ENCODE results near the gene NRARP. TPM values are rescaled to one million over a fixed set of nuclear protein-coding genes. Genes with fewer than 3 reads are reported as not detected.

NRARP gene
- total and polyA plus RNA-seq, 10 of the 15 experiments (the other 5 are each of a cell fraction or from before 2014, with no cell fraction given) = 0.06 to 9.2 (median 2.2) TPM; not detected in 2

DNA sequence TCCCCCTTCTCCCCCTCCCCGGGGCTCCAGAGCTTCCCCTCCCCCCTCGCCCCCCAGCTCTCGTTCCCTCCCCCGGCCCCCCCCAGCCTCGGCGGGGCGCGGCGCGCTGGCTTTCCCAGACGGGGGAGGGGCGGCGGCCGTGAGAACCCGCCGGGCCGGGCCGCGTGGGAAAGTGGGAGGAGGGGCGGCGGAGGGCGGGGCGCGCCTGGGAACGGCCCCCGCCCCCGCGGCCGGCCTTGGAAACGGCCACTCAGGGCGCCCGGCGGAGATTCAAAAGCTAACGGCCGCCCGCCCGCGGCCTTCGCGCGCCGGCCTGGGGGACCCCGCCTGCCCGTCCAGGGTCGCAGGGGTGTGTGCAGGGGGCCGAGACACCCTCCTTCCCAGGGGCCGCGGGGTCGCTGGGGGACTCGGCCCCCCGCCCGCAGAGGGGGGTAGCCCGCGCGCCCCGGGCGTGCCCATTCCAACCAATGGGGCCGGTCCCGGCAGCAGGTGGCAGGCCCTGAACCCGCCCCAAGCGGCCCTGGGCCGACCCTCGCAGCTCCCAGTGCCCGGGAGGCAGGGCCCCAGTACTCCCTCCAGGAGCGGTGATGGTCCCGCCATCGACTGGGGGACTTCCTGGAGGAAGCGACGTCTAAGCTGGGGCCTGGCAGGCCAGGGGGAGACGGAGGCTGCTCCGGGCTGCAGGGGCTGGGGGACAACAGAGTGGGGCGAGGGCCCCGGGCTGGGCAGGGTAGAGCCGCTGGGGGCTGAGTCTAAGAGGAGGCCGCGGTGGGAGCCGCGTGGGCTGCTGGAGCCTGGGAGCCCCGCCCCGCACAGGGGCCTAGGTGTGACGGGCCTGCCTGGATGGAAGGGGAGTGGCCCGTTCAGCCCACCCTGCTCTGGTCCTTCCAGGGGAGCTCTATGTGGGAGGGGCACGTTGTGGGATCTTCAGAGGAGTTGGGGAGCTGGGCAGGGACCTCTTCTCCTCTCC is 14.2 kb upstream of the NRARP start (continued):
- TF ChIP-seq, protein P1, sequence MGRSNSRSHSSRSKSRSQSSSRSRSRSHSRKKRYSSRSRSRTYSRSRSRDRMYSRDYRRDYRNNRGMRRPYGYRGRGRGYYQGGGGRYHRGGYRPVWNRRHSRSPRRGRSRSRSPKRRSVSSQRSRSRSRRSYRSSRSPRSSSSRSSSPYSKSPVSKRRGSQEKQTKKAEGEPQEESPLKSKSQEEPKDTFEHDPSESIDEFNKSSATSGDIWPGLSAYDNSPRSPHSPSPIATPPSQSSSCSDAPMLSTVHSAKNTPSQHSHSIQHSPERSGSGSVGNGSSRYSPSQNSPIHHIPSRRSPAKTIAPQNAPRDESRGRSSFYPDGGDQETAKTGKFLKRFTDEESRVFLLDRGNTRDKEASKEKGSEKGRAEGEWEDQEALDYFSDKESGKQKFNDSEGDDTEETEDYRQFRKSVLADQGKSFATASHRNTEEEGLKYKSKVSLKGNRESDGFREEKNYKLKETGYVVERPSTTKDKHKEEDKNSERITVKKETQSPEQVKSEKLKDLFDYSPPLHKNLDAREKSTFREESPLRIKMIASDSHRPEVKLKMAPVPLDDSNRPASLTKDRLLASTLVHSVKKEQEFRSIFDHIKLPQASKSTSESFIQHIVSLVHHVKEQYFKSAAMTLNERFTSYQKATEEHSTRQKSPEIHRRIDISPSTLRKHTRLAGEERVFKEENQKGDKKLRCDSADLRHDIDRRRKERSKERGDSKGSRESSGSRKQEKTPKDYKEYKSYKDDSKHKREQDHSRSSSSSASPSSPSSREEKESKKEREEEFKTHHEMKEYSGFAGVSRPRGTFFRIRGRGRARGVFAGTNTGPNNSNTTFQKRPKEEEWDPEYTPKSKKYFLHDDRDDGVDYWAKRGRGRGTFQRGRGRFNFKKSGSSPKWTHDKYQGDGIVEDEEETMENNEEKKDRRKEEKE (IDR thresholded peaks at IDR 0.05) = no peak; the same call in 1 of the 2 replicates
- TF ChIP-seq LARP7 (IDR thresholded peaks at IDR 0.05) (peak; percentile 75), CTCF (IDR thresholded peaks at IDR 0.05 in 2 of 3, conservative IDR thresholded peaks at IDR 0.05 in 1 of 3; ENCODE audit: control insufficient read depth in 2 of 3, extremely low read depth in 1 of 3, insufficient read depth in 1 of 3, low read depth in 3 of 3, low read length in 3 of 3) (no peak), SIX5 (IDR thresholded peaks at IDR 0.05; ENCODE audit: low read depth, low read length, severe bottlenecking) (no peak), ZNF622 (IDR thresholded peaks at IDR 0.05) (no peak), NKRF (conservative IDR thresholded peaks at IDR 0.05) (peak; percentile 82), NR2C1 (IDR thresholded peaks at IDR 0.05) (0 out of 2 replicates have a peak, but pooled peaks have one; percentile 30), CHD2 (IDR thresholded peaks at IDR 0.05; ENCODE audit: borderline replicate concordance, low read depth, low read length) (peak; percentile 77), USF2 (IDR thresholded peaks at IDR 0.05; ENCODE audit: borderline replicate concordance, low read depth, low read length) (no peak), RAD51 (IDR thresholded peaks at IDR 0.05) (no peak), ZNF274 (IDR thresholded peaks at IDR 0.05; ENCODE audit: insufficient read depth, insufficient read length) (no peak), HDAC2 (IDR thresholded peaks at IDR 0.05) (no peak), SIN3A (IDR thresholded peaks at IDR 0.05; ENCODE audit: low read depth, low read length) (no peak), ZNF207 (IDR thresholded peaks at IDR 0.05; ENCODE audit: borderline replicate concordance) (no peak), EZH2 (IDR thresholded peaks at IDR 0.05; ENCODE audit: borderline replicate concordance, control insufficient read depth, low read depth, low read length) (no peak), ZZZ3 (IDR thresholded peaks at IDR 0.05; ENCODE audit: control insufficient read depth, insufficient read length, low read depth) (no peak), E2F8 (IDR thresholded peaks at IDR 0.05; ENCODE audit: low read depth, partially characterized antibody) (no peak), CBX3 (IDR thresholded peaks at IDR 0.05; ENCODE audit: borderline replicate concordance, low read depth) (no peak)

All from GM12878 (cell line).